H1 (cell line): ENCODE measurements around the gene SLC8B1. TPM values are rescaled to one million over a fixed set of nuclear protein-coding genes. Genes with fewer than 3 reads are reported as not detected.

Source experiments
- BACH1 ChIP-seq: IDR thresholded peaks from 2 replicates; pipeline ENCODE4 v1.6.1; 2012; ENCODE audit warnings: low read length, improper control_type of control experiment
- CHD2 ChIP-seq: IDR thresholded peaks from 2 replicates; pipeline ENCODE4 v1.6.1; 2012; ENCODE audit warnings: low read length, improper control_type of control experiment
- FOSL1 ChIP-seq: IDR thresholded peaks from 2 replicates; pipeline ENCODE4 v1.6.1; 2011; ENCODE audit warnings: mild to moderate bottlenecking, low read depth, low read length, moderate library complexity; ENCODE audit not compliant: insufficient read depth
- PHF8 ChIP-seq: fragments of 200-600 bp; sonication (generic); conservative IDR thresholded peaks from 2 replicates; pipeline ENCODE4 v1.7.1; 2012; ENCODE audit warnings: low read depth, mild to moderate bottlenecking, inconsistent platforms, low read length, moderate library complexity
- POLR2A ChIP-seq, 2 experiments: IDR thresholded peaks; 1 replicate in 1 of 2; 2 replicates in 1 of 2; pipeline ENCODE4 v1.6.1; 2011; ENCODE audit warnings: low read depth in 2 of 2, low read length in 2 of 2, mild to moderate bottlenecking in 2 of 2; ENCODE audit errors: control extremely low read depth in 1 of 2
- SIX5 ChIP-seq: IDR thresholded peaks from 2 replicates; pipeline ENCODE4 v1.6.1; 2011; ENCODE audit warnings: mild to moderate bottlenecking, low read depth, low read length
- SP1 ChIP-seq: IDR thresholded peaks from 2 replicates; pipeline ENCODE4 v1.6.1; 2011; ENCODE audit warnings: low read depth, low read length
- SRF ChIP-seq: IDR thresholded peaks from 2 replicates; pipeline ENCODE4 v1.6.1; 2011; ENCODE audit warnings: mild to moderate bottlenecking, low read depth, low read length, moderate library complexity
- TEAD4 ChIP-seq: IDR thresholded peaks from 2 replicates; pipeline ENCODE4 v1.6.1; 2012; ENCODE audit warnings: low read depth, low read length, inconsistent platforms, mixed read lengths
- polyA plus RNA-seq, 7 experiments: library from polyadenylated mRNA; depleted of rRNA in 3 of 7; stranded (reverse) in 5 of 7; unstranded in 2 of 7; fragments of >200 nt in 5 of 7; fragments of 200-250 nt in 2 of 7; gene quantifications; 1 replicate in 5 of 7; 2 replicates in 1 of 7; 4 replicates in 1 of 7; pipeline versions ENCODE4 v1.2.1 to v1.2.3, GENCODE V29; 2011 to 2013; ENCODE audit warnings: missing spikeins in 2 of 7, mixed read lengths in 2 of 7
- total RNA-seq: library from RNA; stranded (reverse); fragmentation: NEBNext Ultra II Directional; extraction: Animal tissue kit (Norgen Biotek cat#: 25700); gene quantifications from 2 replicates; pipeline ENCODE4 v1.2.1, GENCODE V29; 2021

SLC8B1 gene
- total and polyA plus RNA-seq, 2 of the 8 experiments (the other 6 are each of a cell fraction or from before 2014, with no cell fraction given), result 11.2 to 19.1 TPM

- no peak for TF ChIP-seq BACH1
- no peak for TF ChIP-seq SP1
- no peak for TF ChIP-seq SRF
- TF ChIP-seq PHF8, result no peak
- no peak for TF ChIP-seq CHD2
- no peak for TF ChIP-seq POLR2A (IDR thresholded peaks at IDR 0.05; ENCODE audit: control extremely low read depth in 1 of 2, low read depth in 2 of 2, low read length in 2 of 2)
- TF ChIP-seq FOSL1, result no peak
- TF ChIP-seq TEAD4, result no peak
- TF ChIP-seq SIX5, result no peak
Measured at GRCh38 chr12:113341535-113341934, 6.6 kb upstream of the SLC8B1 start (continued).
